Measurements from ENCODE around the gene GNA12. TPM values are rescaled to one million over a fixed set of nuclear protein-coding genes. Genes with fewer than 3 reads are reported as not detected.

Gene GNA12
- total RNA-seq, 3 donors from 2014 or later (not counting 1 experiment from before 2014, with no cell fraction given), result 12.6 to 20.2 (median 19.5) TPM

GRCh38 chr7:2754912-2755311 lies 89.2 kb downstream of the GNA12 start:
- intact Hi-C loops (cut with micrococcal nuclease), result no loop called here

GRCh38 chr7:2754086-2754485 lies 90.0 kb downstream of the GNA12 start:
- H3K27ac ChIP-seq (ENCODE audit: low read length), result no peak overlapping the region
- H3K4me1 ChIP-seq (ENCODE audit: control insufficient read depth, insufficient read depth, low read length), result peaks cover 9% of the 10 kb centered on the region
- H3K27me3 Mint-ChIP-seq (ENCODE audit: low read depth in 2 of 2), result no peaks in the 10 kb centered on the region
- H3K36me3 ChIP-seq (ENCODE audit: control insufficient read depth, insufficient read depth, low read length), result no peaks in the 10 kb centered on the region
- no peak overlapping the region for H3K4me3 Mint-ChIP-seq
- H3K4me3 ChIP-seq (ENCODE audit: low read length), result no peak overlapping the region
- H3K9me3 ChIP-seq (ENCODE audit: control insufficient read depth, insufficient read depth, low read length), result no peaks in the 10 kb centered on the region
- H3K4me1 Mint-ChIP-seq, result peaks cover 15 to 23% of the 10 kb centered on the region in 2 donors
- TF ChIP-seq CTCF (IDR thresholded peaks at IDR 0.05), result no peak
- no peaks in the 10 kb centered on the region for H3K9me3 Mint-ChIP-seq
- no peaks in the 10 kb centered on the region for H3K27me3 ChIP-seq (ENCODE audit: control insufficient read depth, insufficient read depth, low read length)
- no peaks in the 10 kb centered on the region for H3K36me3 Mint-ChIP-seq
- intact Hi-C loops (cut with micrococcal nuclease), result no loop called here
- H3K27ac Mint-ChIP-seq, result no peak overlapping the region
- 91% methylated on average over 4 of the region's 5 CpGs for WGBS (ENCODE audit: insufficient coverage)
- ATAC-seq (no peak), DNase-seq (no peak)

More at GRCh38 chr7:2754912-2755311, 89.2 kb downstream of the GNA12 start:
- WGBS (ENCODE audit: insufficient coverage), result 97% methylated on average over 9 of the region's 10 CpGs
- H3K27ac ChIP-seq (ENCODE audit: low read length), result no peak overlapping the region
- DNase-seq, result no peak
- no peak for TF ChIP-seq CTCF (IDR thresholded peaks at IDR 0.05)
- Mint-ChIP-seq H3K4me3 (no peak overlapping the region), H3K27ac (no peak overlapping the region), H3K36me3 (no peaks in the 10 kb centered on the region), H3K27me3 (ENCODE audit: low read depth in 2 of 2) (no peaks in the 10 kb centered on the region), H3K4me1 (peaks cover 22 to 32% of the 10 kb centered on the region in 2 donors), H3K9me3 (no peaks in the 10 kb centered on the region)
- no peaks in the 10 kb centered on the region for H3K36me3 ChIP-seq (ENCODE audit: control insufficient read depth, insufficient read depth, low read length)
- H3K4me3 ChIP-seq (ENCODE audit: low read length), result no peak overlapping the region
- no peaks in the 10 kb centered on the region for H3K27me3 ChIP-seq (ENCODE audit: control insufficient read depth, insufficient read depth, low read length)
- no peaks in the 10 kb centered on the region for H3K9me3 ChIP-seq (ENCODE audit: control insufficient read depth, insufficient read depth, low read length)
- no peak for ATAC-seq
- peaks cover 16% of the 10 kb centered on the region for H3K4me1 ChIP-seq (ENCODE audit: control insufficient read depth, insufficient read depth, low read length)

GRCh38 chr7:2753148-2753547 lies 91.0 kb downstream of the GNA12 start:
- H3K27me3 Mint-ChIP-seq (ENCODE audit: low read depth in 2 of 2), result no peaks in the 10 kb centered on the region
- Histone ChIP-seq H3K4me3 (ENCODE audit: low read length) (no peak overlapping the region), H3K27me3 (ENCODE audit: control insufficient read depth, insufficient read depth, low read length) (no peaks in the 10 kb centered on the region), H3K4me1 (ENCODE audit: control insufficient read depth, insufficient read depth, low read length) (peaks cover 1% of the 10 kb centered on the region), H3K9me3 (ENCODE audit: control insufficient read depth, insufficient read depth, low read length) (no peaks in the 10 kb centered on the region), H3K36me3 (ENCODE audit: control insufficient read depth, insufficient read depth, low read length) (no peaks in the 10 kb centered on the region), H3K27ac (ENCODE audit: low read length) (no peak overlapping the region)
- WGBS (ENCODE audit: insufficient coverage), result 84% methylated on average over 2 of the region's 3 CpGs
- peaks cover 9 to 18% of the 10 kb centered on the region in 2 donors for H3K4me1 Mint-ChIP-seq
- intact Hi-C loops (cut with micrococcal nuclease), result no loop called here
- H3K9me3 Mint-ChIP-seq, result no peaks in the 10 kb centered on the region
- H3K4me3 Mint-ChIP-seq, result no peak overlapping the region
- TF ChIP-seq CTCF (IDR thresholded peaks at IDR 0.05), result no peak
- H3K27ac Mint-ChIP-seq, result no peak overlapping the region
- H3K36me3 Mint-ChIP-seq, result no peaks in the 10 kb centered on the region
- ATAC-seq (no peak), DNase-seq (no peak)

GRCh38 chr7:2751086-2751485 lies 93.0 kb downstream of the GNA12 start:
- Histone ChIP-seq H3K4me1 (ENCODE audit: control insufficient read depth, insufficient read depth, low read length) (no peaks in the 10 kb centered on the region), H3K4me3 (ENCODE audit: low read length) (no peak overlapping the region), H3K27ac (ENCODE audit: low read length) (no peak overlapping the region), H3K9me3 (ENCODE audit: control insufficient read depth, insufficient read depth, low read length) (no peaks in the 10 kb centered on the region), H3K27me3 (ENCODE audit: control insufficient read depth, insufficient read depth, low read length) (no peaks in the 10 kb centered on the region), H3K36me3 (ENCODE audit: control insufficient read depth, insufficient read depth, low read length) (no peaks in the 10 kb centered on the region)
- 89% methylated on average over 4 of the region's 5 CpGs for WGBS (ENCODE audit: insufficient coverage)
- Mint-ChIP-seq H3K4me1 (peaks cover 5 to 12% of the 10 kb centered on the region in 2 donors), H3K4me3 (no peak overlapping the region), H3K36me3 (no peaks in the 10 kb centered on the region), H3K9me3 (no peaks in the 10 kb centered on the region), H3K27ac (no peak overlapping the region), H3K27me3 (ENCODE audit: low read depth in 2 of 2) (no peaks in the 10 kb centered on the region)
- no peak for DNase-seq
- intact Hi-C loops (cut with micrococcal nuclease), result no loop called here
- no peak for ATAC-seq
- TF ChIP-seq CTCF (IDR thresholded peaks at IDR 0.05), result no peak

Data from natural killer cell (primary cell).